Islet of Langerhans (tissue), 1 donor: ENCODE data around the gene OR2A5.
A peak's percentile ranks its signal among the peaks of the same experiment; 100 is the strongest.
"Not testable (repeated sequence)": the region's sequence is repeated elsewhere in the genome, so short reads cannot be mapped to it uniquely, and the experiment has no call there.

Experiments used
- FAIRE-seq: peaks from one replicate; lab custom pipeline; 2011; peaks lifted over from hg19 to GRCh38; lab: Jason Lieb, UNC

Gene OR2A5, protein sequence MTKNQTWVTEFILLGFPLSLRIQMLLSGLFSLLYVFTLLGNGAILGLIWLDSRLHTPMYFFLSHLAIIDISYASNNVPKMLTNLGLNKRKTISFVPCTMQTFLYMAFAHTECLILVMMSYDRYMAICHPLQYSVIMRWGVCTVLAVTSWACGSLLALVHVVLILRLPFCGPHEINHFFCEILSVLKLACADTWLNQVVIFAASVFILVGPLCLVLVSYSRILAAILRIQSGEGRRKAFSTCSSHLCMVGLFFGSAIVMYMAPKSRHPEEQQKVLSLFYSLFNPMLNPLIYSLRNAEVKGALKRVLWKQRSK

DNA sequence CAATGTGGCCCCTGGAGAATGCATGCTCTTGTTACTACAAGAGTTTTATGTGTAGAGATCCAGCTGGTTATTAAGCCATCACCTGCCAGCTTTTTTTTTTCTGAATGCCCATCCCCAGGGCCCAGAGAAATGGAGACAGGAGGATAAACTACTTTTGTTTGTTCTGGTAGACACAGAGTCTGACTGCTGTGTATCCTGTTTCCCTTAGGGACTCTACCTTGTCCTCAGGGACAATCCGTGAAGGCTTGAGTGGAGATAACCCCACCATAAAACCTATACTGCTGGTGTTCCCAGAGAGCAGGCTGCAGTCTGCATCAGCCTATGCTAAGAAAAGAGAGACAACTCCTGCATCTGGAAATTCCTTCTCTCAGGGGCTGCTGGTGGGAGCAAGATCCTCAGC, at the start of gene OR2A5:
TSS of gene OR2A5 (plus strand) at position 301 of the 400 bp plus-strand sequence. CDS start 1,454 bp downstream, outside the sequence.
- FAIRE-seq: no peak

DNA sequence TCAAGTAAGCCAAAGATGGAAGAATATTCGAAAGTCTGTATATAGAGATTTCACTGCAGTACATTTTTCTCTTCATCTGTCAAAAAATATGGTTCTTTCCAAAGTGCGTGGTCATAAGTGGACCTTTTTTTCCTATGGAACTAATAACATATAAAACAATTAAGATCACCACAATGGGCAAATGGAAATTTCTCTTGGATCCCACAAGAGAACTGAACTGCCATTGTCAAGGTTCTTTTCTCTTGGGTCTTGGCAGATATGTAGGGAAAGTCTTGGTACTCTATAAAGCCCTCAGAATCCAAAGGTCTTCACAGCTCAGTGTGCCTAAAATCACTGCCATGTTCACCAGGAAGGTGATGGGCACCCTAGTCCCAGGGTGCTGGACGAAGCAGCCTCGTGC, 48.7 kb upstream of the OR2A5 start, which contains the start of gene OR6B1:
TSS of gene OR6B1 (plus strand) at position 301 of the 400 bp plus-strand sequence. CDS start 3,677 bp downstream, outside the sequence.
- no peak for FAIRE-seq

DNA sequence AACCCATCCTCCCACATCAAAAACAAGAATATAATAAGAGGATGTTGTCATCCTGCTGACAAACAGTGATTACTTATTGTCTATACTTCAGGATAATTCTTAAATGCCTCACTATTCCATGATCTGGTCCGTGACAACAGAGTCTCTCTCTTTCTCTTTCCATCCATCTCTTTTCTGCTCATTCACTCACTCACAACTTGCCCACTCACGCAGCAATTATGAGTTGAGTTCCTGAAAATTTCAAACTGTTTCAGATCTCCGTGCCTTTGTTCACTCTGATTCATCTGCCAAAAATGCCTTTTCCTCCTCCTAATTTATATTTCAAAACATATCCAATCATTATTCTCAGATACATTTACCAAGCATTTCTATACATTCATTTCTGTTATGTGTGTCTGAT, 47.2 kb upstream of the OR2A5 start:
- no peak for FAIRE-seq

DNA sequence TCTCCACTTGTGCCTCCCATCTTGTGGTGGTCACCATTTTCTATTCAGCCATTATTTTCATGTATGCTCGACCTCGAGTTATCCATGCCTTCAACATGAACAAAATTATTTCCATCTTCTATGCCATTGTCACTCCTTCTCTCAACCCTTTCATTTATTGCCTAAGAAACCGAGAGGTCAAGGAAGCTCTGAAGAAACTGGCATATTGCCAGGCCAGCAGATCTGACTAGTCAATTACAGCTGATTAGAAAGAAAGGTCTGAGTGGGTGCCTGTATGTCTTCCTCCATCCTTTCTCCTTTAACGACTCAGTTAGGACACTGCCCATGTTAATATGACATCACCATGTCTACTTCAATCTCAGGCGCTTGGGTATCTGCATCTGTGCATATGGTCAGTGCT, 44.0 kb upstream of the OR2A5 start:
- no peak for FAIRE-seq

DNA sequence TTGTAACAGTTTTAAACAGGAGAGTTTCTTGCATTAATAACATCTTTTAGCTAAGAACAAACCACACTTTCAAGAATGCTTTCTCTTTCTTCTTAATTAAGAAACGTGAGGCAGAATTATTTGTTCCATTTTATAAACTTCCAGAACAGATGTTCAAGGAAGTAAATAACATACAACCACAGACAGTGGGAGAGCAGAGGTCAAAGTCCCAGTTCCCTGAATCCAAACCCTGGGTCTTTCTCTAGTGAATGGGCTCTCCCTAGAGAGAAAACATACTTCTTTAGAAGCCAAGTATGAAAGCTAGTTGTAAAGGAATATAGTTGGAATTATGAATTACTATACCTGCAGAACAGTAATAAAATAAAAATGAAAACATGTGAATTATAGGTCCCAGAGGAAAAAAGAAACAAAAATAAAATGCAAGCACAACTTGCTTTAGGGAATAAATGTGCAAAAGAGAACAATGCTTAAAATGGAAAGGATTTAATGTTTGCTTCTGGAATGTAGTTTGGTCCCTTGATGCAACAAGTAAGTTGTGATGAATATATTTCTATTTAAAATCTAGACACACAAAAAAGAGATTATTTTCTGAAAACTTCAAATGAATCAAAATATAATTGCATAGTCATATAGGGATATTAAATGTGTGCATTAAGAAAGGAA, 42.6 kb upstream of the OR2A5 start:
- FAIRE-seq: no peak

DNA sequence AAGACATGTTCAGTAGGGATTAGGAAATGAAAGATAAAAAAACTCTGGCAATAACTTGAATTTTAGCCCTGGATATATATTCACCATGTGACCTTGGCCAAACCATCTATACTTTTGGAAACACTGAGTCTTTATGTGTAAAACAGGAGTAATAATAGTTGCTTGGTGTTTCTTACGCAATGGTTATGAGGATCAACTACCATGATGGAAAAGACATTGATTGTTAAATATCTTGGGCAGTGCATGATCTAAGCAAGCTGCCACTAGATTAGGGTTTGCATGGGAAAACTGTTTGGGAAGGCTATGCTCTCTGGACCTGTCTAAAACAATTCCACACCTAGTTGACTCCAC, 42.1 kb upstream of the OR2A5 start:
- no peak for FAIRE-seq

DNA sequence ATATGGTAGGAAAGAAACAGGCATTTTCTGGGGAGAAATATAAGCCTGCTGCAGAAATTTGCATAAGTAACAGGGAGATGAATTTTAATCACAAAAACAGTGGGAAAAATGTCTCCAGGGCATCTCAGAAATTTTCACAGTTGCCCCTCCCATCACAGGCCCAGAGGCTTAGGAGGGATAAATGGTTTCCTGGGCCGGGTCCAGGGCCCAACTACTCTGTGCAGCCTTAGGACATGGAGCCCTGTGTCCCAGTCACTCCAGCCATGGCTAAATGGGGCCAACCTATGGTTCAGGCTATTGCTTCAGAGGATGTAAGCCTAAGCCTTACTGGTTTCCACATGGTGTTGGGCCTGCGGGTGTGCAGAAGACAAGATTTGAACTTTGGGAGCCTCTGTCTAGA, 39.4 kb upstream of the OR2A5 start:
- no peak for FAIRE-seq

DNA sequence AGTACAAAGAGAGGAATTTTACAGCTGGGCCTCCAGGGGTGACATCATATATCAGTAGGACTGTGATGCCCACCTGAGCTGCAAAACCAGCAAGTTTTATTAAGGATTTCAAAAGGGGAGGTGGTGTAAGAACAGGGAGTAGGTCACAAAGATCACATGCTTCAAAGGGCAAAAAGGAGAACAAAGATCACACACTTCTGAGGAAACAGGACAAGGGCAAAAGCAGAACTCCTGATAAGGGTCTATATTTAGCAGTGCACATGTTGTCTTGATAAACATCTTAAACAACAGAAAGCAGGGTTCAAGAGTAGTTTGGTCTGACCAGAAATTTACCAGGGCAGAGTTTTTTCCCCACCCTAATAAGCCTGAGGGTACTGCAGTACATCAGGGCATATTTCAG, 38.7 kb upstream of the OR2A5 start:
- not testable (repeated sequence) for FAIRE-seq

DNA sequence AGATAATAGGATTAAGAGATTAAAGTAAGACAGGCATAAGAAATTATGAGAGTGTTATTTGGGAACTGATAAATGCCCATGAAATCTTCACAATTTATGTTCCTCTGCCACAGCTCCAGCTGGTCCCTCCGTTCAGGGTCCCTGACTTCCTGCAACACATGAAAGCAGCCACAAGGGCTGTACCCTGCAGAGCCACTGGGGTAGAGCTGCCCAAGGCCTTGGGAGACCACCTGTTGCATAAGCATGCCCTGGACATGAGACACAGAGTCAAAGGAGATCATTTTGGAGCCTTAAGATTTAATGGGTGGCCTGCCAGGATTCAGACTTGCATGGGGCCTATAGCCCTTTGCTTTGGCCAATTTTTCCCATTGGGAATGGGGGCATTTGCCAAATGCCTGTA, 37.9 kb upstream of the OR2A5 start:
- not testable (repeated sequence) for FAIRE-seq

DNA sequence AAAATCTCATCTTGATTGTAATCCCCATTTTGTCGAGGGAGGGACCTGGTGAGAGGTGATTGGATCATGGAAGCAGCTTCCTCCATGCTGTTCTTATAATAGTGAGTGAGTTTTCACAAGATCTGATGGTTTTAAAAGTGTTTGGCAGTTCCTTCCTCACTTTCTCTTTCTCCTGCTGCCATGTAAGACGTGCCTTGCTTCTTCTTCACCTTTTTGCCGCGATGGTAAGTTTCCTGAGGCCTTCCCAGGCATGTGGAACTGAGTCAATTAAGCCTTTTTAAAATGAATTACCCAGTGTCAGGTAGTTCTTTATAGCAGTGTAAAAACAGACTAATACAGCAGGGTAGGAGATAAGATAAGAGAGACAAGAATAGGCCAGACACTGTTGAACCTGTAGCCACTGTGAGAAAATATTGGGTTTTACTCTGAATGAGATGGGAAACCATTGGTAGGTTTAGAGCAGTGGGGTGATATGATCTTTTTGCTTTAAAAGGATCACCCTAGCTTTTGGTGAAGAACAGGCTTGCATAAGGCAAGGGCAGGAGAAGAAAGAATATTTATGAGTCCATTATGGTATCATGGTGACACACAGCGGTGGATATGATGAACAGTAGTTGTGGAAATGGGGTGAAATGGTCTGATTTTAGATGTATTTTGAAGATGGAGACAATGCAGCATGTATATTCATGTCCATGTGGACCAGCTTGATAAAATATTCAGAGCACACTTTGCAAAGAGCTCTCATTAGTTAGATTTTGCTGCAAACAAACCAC, 37.1 kb upstream of the OR2A5 start:
- no peak for FAIRE-seq

DNA sequence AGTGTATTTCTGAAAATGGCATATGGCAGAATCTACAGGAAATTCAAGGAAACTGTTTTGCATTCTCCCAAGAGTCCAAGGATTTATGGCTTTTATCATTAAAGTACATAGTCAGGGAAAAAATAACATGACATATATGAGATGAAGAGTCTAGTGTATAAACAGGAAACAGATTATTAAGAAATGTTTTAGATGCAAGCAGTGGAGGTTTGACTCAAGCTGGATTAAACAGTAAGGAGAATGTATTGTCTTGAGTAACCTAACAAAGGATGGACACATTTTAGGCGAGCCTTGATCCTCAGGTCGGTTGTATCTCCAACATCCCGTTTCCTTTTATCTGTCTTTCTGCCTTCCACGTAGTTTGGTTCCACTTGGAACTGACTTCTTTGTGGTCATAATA, 30.7 kb upstream of the OR2A5 start:
- FAIRE-seq: no peak

DNA sequence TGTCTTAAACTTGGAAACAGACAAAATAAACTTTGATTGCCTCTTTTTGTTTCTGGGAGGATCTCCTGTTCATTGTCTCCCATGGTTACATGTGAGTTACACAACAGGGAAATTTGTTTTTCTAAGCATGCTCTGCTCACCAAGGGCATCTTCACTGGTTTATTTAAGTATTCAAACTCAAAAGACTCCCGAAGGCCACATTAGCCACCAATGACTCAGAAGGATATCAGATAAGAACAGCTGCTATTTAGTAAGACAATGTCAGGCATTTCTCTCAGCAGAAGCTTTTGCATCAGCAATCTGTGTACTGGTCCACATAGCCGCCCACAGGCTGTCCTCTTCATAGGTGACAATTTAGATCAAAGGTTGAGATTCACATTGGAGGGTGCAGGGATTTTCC, 29.3 kb upstream of the OR2A5 start:
- FAIRE-seq: no peak

DNA sequence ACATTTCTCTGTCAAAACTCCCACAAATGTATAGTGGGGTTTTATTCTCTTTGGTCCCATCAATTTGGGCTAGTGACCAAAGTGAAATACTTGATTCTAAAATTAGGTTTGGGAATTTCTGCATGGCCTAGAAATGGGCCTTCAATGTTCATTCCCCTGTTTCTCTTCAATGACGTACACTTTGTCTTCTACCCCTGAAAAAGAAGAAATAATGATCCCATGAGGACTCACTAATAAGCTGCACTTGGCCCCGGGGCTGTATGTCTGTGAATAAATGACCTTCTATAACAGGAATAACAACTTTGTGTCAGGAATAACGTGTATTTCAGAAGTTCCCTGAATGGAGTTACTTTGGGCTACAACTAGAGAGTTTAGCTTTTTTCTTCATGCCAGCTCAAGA, 28.4 kb upstream of the OR2A5 start:
- no peak for FAIRE-seq

DNA sequence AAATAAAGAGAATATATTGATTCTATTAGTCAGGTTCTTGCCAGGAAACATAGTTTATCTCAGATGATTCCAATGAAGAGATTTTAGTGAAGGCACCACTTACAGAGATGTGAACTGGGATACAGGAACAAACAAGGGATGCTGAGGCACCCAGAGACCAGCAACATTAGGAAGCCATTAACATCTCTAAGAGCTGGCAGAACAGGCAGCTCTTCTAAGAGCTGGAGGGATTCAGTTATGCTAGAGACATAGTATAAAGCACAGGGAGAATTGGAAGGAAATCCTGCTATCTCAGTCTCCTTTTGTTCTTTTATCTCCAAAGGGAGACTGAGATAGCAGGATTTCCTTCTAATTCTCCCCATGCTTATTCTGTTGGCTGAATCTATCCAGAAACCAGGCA, 26.6 kb upstream of the OR2A5 start:
- FAIRE-seq: no peak

DNA sequence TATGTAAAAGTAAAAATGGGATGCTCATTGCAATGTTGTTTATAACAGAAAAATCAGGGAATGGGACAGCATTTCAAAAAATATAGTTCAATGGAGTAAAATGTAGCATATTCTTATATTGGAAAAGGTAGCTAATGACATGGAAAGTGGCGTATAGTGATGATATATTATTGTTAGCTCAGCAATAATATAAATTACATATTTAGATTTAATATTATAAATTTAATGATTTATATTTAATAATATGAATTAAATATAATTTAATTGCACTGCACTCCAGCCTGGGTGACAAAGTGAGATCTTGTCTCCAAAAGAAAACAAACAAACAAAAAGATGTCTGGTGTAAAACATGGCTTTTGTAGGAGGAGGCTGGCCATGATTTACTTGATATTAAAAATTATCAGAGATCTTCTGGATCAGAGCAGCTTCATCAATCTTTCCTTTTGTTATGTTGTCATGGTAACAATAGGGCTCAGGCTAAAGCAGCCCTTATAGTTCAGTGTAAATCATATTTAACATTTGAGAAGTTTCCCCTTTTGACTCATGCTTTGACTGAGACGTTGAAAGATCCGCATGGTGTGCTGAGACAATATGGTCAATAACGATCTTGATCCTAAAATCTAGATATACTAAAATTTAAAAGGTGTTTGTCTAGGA, 25.4 kb upstream of the OR2A5 start:
- FAIRE-seq: no peak

DNA sequence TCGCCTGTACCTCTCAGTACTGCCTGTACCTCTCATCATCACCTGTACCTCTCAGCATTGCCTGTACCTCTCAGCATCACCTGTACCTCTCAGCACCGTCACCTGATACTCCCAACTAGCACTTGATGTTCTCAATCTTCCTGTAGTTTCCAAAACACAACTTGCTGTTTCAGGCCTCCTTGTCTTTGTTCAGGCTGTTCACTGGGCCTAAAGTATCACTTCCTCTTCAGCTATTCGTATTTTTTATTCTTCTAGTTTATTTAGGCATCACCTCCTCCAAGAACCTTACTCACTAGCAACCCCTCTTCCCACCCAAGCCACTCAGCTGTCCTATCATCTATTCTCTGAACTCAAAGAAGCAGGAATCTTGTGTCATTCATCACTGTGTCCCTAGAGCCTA, 24.5 kb upstream of the OR2A5 start:
- no peak for FAIRE-seq

DNA sequence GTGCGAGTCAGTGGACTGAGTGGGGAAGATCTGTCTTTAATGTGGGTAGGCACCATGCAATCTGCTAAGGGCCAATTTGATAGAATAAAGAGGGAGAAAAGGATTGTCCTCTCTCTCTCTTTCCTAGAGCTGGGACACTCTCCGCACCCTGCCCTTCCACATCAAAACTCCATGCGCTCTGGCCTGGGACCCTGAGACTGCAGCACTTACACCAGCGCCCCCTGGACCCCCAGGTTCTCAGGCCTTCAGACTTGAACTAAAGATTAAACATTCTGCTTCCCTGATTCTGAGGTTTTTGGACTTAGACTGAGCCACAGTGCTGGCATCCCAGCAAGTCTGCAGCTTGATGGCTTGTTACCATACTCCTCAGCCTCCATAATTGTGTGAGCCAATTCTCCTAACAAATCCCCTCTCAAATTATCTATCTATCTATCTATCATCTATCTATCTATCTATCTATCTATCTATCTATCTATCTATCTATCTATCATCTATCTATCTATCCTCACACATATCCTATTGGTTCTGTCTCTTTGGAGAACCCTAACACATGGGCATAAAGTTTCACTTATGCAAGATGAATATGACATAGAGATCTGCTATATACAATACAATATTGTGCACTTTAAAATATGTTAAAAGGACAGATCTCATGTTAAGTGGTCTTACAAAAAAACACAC, 22.4 kb upstream of the OR2A5 start:
- FAIRE-seq: no peak

DNA sequence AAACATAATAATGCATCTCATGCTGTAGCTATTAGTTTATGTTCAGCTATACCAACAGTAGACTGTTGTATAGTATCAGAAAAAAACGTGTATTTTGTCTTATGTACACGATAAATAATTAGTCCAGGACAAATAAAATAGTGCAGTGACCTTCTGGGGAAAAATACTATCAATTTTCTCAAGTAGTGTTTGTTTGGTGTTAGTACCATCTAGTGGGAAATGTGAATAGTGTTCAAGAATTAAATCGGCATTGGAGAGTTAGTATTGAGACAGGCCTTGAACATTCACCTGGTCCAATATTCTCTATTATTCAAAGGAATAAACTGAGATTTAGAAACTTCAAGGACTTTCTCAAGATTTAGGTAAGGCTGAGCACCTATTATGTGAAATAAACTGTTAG, 21.7 kb upstream of the OR2A5 start:
- FAIRE-seq: peak; percentile 99

DNA sequence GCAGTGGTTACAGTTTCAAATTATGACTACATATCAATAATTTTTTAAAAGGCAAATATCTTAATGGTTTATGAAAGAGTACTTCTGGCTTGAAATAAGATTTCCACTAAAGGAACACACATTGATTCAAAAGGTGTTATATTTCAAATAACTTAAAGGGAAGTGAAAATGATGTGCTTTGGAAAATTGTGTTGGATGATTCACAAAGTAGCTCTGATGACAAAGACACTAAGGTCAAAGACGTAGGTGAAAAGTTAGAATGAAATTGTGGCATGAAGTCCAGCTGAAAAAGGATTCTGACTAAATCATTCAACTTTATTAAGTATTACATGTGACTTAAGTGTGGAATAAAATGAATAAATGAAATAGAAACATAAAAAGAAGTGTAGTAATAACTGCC, 20.8 kb upstream of the OR2A5 start:
- FAIRE-seq: no peak

DNA sequence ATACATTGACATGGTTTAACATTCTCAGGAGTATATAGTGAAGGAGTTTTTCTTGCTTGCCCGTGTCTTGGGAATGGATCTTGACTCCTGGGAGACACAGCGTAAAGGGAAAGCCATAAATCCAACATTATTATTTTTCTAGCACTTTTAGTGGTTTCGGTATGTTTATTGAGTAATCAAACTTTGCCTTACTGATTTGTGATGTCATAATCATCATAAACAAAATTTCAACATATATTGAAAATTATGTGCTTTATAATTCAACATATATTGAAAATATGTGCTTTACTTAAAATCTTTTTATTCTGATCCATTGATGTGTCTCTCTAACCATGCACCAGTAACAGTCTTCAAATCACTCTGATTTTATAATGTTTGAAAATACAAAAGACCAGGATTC, 20.2 kb upstream of the OR2A5 start:
- FAIRE-seq: no peak

DNA sequence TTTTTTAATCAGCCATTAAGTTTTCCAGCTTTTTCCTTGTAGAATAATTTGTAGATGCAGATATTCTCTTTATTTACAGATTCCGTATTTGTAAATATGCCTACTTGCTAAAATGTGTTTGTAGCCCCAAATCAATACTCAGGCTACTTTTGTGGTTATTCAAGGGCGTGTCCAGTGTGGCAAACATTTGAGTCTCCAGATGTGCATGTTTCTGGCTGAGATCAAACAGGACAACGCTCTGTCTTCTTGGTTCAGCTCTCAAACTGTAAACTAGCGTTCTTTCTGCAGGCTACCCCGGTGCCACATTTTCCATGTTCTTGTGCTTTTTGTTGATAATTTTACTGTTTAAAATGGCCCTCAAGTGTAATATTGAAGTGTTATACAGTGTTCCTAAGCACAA, 16.2 kb upstream of the OR2A5 start:
- FAIRE-seq: no peak

DNA sequence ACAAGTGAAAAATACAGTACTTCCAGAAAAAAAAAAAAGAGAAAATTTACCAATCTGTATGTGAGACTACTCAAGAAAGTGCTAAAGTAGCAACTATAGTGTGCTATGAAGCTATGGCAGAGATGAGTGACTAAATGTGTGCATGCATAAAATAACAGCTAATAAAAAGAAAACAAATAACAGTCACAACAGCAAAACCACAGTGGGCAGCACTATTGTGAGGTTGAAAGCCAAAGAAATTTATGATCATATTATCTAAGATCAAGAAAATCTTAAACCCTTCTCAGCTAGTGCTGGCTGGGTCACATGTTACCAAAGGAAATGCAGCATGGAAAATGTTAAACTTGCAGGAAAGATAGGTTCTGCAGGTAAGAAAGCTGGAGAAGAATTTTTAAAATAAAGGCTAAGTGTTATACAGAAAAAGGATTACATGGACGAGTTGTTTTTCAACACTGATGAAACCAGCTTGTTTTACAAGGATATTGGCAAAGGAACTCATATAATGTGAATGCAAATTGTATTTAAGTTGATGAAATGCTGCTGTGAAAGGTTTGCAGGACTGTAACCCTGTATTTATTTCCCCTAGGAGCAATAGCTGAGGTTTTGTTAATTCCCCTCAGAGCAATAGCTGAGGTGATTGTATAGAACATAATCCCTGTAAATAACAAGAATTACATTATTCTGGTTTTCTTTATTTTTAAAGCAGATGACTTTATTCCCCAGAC, 15.6 kb upstream of the OR2A5 start:
- FAIRE-seq: no peak
